Stomach smooth muscle (tissue), 2 donors: ENCODE measurements around the gene CLDN18.

Experiments used
- H3K27ac ChIP-seq: one replicate; pipeline ENCODE4 v1.7.0; 2013; ENCODE audit warnings: mild to moderate bottlenecking, low read length, inconsistent platforms
- H3K27me3 ChIP-seq, 2 donors: one replicate each; pipeline ENCODE4 v1.7.0; 2013; ENCODE audit warnings: low read length in 2 of 2; ENCODE audit not compliant: insufficient read depth in 2 of 2, control insufficient read depth in 1 of 2
- H3K36me3 ChIP-seq, 2 donors: one replicate each; pipeline ENCODE4 v1.7.0; 2013; ENCODE audit warnings: low read length in 2 of 2; ENCODE audit not compliant: control insufficient read depth in 2 of 2, insufficient read depth in 2 of 2
- H3K4me1 ChIP-seq: one replicate; pipeline ENCODE4 v1.7.0; 2013; ENCODE audit warnings: low read length; ENCODE audit not compliant: control insufficient read depth, insufficient read depth
- H3K4me3 ChIP-seq, 2 donors: one replicate each; pipeline ENCODE4 v1.7.0; 2013; ENCODE audit warnings: low read length in 2 of 2
- H3K9ac ChIP-seq, 2 donors: one replicate each; pipeline ENCODE4 v1.7.0; 2013; ENCODE audit warnings: low read length in 2 of 2, mild to moderate bottlenecking in 1 of 2
- H3K9me3 ChIP-seq, 2 donors: one replicate each; pipeline ENCODE4 v1.7.0; 2013; ENCODE audit warnings: low read length in 2 of 2; ENCODE audit not compliant: control insufficient read depth in 2 of 2
- donor health status: healthy.
- donor health status: Pancreatic carcinoma.

The CLDN18 gene

DNA sequence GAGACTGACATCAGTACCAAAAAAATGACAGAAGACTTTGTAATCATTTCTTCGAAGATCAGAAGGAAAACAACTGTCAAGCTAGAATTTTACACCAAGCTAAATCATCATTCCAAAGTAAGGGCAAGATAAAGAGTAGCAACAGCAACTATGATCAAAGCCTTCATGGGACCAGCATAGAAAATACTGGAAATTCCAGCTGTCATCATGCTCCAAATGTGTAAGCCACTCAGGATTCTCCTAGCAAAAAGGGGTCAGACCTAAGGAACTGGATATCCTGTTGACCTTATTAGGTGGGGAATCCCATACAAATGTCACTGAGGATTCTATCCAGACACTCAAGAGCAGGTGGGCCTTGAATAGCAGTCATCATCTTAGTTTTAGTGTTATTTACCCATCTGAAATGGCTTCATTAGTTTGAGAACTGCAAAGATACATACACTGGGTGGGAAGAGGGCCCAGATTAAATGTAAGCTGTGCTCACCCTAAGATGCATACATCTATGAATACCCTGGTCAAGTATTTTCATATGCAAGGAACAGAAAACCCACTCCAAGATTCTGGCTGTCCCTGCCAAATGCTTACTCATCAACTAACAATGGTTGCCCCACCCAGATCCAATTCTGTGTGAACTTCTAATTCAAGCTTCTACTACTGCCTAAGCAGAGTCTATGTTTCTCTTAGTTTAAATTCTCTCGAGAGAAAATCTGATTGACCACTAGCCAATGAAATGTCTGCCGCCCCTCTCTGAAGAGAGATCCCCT is 33.5 kb downstream of the CLDN18 start:
- no peak overlapping the region for H3K4me3 ChIP-seq
- no peak overlapping the region for H3K9ac ChIP-seq
- peaks cover 3% of the 10 kb centered on the region for H3K4me1 ChIP-seq
- H3K27me3 ChIP-seq: no peaks in the 10 kb centered on the region
- no peaks in the 10 kb centered on the region for H3K36me3 ChIP-seq
- H3K9me3 ChIP-seq: no peaks in the 10 kb centered on the region
- no peak overlapping the region for H3K27ac ChIP-seq

DNA sequence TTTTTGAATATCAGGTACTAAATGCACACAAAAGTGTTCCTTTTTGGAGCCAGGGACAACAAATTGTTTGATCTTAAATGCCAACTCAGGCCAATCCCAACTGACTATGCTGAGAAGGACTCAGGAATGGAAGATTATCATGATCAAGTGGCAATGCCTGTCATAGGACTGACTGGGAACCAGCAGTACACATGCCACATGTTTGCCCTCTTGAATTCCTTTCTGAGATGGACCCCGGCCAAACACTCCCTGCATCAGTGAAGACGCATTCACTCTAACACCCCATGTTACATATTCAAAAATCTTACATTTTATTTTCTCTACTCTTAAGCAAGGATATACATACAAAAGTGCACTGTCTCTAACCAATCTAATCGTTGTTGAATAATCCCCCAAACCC is 36.1 kb downstream of the CLDN18 start:
- Histone ChIP-seq H3K4me3 (no peak overlapping the region), H3K27me3 (no peaks in the 10 kb centered on the region), H3K36me3 (peaks cover 0 to 6% of the 10 kb centered on the region in 2 donors), H3K4me1 (peaks cover 3% of the 10 kb centered on the region), H3K9ac (no peak overlapping the region), H3K9me3 (no peaks in the 10 kb centered on the region), H3K27ac (no peak overlapping the region)

DNA sequence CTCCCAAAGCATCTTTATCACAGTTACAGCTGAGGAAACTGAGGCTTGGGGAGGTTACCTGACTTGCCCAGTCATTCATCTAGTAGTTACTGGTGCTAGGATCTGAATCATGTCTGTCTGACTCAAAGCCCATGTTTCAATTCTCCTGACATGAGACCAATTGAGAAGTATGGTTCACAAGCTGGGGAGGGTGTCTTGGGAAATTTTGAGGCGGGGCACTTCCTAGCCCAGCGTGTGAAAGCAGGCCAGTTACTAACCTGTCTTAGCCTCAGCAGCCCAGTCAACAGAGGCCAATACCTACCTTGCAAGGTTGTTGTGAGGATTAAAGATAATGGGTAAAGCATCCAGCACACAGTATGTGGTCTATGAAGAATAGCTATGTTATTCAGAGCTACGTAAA is 37.0 kb downstream of the CLDN18 start:
- Histone ChIP-seq H3K9ac (no peak overlapping the region), H3K4me1 (peaks cover 5% of the 10 kb centered on the region), H3K9me3 (no peaks in the 10 kb centered on the region), H3K27ac (no peak overlapping the region), H3K27me3 (no peaks in the 10 kb centered on the region), H3K4me3 (no peak overlapping the region), H3K36me3 (peaks cover 0 to 6% of the 10 kb centered on the region in 2 donors)

DNA sequence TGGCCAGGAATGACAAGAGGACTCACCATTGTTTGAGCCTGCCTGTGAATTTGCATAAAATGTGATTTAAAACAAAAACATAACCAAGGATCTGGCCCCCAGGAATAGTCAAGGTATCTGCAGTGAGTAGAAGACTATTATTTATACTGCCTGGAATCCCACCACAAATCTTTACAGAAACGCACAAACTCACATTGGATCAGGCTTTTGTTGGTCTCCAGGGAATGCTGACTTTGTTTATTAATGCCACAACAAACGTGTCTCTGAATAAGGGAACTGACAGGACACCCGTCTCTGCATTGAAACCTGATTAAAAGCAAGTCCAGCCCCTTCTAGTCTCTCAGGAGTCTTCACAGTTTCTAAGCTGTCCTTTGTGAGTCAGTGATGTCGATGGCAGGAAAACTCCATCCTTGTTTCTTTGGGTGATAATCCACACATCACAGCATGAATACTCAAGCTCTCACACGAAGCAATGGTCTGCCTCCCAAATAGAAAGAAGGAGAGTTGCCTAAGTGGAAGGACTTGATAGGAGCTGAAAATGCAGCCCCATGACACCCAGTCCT is 37.7 kb downstream of the CLDN18 start:
- no peak overlapping the region for H3K27ac ChIP-seq
- no peaks in the 10 kb centered on the region for H3K27me3 ChIP-seq

DNA sequence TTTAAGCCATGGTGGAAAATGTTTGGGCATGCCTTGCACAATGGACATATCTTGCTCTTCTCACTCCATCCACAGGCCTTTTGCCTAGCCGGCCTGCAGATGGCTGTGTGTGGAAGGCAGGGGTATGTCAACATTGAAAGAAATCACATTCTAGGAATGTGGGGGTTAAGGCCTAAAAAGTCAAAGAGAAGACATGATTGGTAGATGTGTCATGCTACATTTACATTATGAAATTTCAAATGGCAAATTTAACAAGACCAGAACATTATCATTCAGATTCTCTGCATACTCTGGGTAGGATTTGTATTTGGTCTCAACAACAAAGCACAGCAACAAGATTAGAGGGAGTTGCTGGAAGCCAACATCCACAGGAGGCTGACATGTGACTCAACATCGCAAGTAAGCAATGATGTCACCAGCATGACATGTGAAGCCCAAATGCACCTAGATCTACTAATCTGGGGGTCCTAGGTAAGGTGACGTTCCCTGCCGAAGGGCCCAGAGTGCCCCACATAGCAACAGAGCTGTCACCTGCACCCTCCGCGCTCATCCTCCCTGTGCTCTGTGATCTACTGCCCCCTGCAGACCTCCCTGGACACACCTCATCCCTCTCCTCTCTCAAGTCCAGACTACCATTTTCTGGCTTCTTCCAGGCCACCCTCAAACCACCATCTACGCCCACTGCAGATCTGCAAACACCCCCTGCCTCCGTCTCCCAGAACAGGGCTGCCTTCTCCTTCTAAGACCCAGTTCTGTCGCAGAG is 39.4 kb downstream of the CLDN18 start:
- peaks cover 0 to 6% of the 10 kb centered on the region in 2 donors for H3K36me3 ChIP-seq
- H3K27me3 ChIP-seq: no peaks in the 10 kb centered on the region
- peaks cover 3% of the 10 kb centered on the region for H3K4me1 ChIP-seq
- no peak overlapping the region for H3K27ac ChIP-seq
- no peaks in the 10 kb centered on the region for H3K9me3 ChIP-seq
- H3K9ac ChIP-seq: no peak overlapping the region
- H3K4me3 ChIP-seq: no peak overlapping the region

More for the DNA sequence above, 37.7 kb downstream of the CLDN18 start:
- H3K36me3 ChIP-seq: peaks cover 0 to 6% of the 10 kb centered on the region in 2 donors
- H3K9ac ChIP-seq: no peak overlapping the region
- H3K9me3 ChIP-seq: no peaks in the 10 kb centered on the region
- no peak overlapping the region for H3K4me3 ChIP-seq
- H3K4me1 ChIP-seq: peaks cover 6% of the 10 kb centered on the region

DNA sequence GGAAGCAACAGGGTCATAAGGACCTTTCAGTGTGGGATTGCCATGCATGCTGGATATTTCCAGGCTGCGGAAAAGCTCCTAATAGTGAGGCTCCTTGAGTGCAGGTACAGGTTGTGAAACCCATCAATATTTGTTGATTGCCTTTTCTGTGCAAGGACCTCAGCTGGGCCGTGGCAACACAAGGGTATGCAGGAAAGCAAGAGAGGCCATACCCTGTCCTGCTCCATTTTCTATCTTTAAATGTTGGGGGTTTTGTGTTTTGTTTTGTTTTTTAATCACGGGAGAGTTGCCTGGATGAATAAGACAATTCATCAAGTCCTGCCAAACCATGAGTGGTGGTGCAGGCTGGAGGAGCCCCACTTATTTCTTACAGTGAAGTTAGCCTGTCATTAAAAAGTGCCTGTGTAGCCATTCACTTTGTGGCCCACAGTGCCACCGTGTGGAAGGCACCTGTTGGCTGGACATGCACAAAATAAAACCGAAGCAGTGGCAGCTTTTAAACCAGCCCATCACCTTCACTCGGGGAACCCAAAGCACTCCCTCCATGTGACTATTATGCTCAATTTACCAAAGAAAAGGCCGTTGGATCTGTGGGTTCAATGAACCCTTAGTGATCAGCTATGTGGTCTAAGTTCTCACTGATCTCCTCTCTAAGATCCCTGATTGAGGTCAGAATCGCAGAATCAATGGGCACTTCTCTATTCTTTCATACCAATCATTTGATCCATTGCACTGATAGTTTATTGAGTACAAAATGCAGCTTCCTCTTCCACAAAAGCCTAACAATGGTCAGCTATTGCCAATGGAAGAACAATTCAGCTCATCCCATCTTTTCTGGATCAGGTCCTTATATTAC is 42.2 kb downstream of the CLDN18 start:
- no peaks in the 10 kb centered on the region for H3K9me3 ChIP-seq
- H3K36me3 ChIP-seq: peaks cover 0 to 6% of the 10 kb centered on the region in 2 donors
- no peak overlapping the region for H3K4me3 ChIP-seq
- H3K9ac ChIP-seq: no peak overlapping the region
- no peaks in the 10 kb centered on the region for H3K27me3 ChIP-seq
- H3K4me1 ChIP-seq: peaks cover 3% of the 10 kb centered on the region
- H3K27ac ChIP-seq: no peak overlapping the region

DNA sequence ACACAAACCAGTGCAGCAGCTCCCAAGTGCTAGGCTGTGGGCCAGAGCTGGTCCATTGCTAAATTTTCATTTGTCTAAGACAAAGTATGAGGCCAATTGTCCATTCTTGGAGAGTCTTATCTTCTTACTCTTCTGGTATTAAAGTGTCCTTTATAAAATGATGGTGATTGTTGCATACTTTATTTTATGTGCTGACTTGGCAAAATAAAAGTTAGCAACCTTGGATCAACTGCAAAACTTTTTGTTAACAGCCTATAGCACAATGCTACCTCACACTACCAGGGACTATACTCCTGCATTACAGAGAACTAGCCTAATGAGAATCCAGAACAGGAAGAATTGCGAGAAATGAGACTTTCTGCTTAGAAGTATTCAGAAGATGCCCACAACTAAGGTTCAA is 44.1 kb downstream of the CLDN18 start:
- H3K4me3 ChIP-seq: no peak overlapping the region
- peaks cover 3% of the 10 kb centered on the region for H3K4me1 ChIP-seq
- H3K27ac ChIP-seq: no peak overlapping the region
- H3K9me3 ChIP-seq: no peaks in the 10 kb centered on the region
- H3K9ac ChIP-seq: no peak overlapping the region
- H3K36me3 ChIP-seq: no peaks in the 10 kb centered on the region
- no peaks in the 10 kb centered on the region for H3K27me3 ChIP-seq

DNA sequence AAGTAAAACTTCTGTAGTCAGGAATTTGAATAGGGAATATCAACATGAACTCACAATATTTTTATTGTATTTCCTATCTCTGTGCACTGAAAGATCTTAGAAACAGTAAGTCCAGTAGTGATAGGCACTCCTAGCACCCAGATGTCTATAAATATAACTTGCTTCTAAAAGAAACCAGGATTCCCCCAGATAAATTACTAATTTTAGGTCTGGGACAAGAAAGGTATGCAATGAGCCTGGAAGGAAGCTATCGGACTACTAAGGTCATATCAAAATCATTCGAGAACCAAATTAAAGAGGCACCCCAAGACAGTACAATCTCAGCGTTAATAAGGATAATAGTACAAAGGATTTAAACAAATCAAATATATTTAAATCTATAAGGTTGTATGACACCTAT is 47.4 kb downstream of the CLDN18 start:
- Histone ChIP-seq H3K27me3 (no peaks in the 10 kb centered on the region), H3K4me1 (no peaks in the 10 kb centered on the region), H3K36me3 (peaks cover 0 to 4% of the 10 kb centered on the region in 2 donors), H3K27ac (no peak overlapping the region), H3K4me3 (no peak overlapping the region), H3K9me3 (no peaks in the 10 kb centered on the region), H3K9ac (no peak overlapping the region)

DNA sequence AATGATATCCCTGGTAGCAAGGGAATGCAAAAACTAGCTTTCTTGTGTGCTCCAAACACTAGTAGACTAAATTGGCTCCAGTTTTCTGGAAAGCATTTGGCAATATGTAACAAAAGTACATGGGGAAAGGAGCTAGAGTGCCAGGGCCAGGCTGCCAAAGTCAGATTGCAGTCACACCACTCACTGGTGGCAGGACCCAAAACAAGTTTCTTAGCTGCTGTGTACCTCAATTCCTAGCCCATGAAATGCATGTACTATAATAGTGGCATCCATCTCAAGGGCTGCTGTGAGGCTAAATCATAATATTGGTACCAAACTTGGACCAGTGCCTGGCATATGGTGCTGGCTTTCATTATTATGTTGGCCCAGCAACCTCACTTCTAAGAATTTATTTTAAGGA is 49.3 kb downstream of the CLDN18 start:
- H3K36me3 ChIP-seq: peaks cover 5 to 16% of the 10 kb centered on the region in 2 donors
- H3K27ac ChIP-seq: no peak overlapping the region
- no peak overlapping the region for H3K4me3 ChIP-seq
- H3K27me3 ChIP-seq: no peaks in the 10 kb centered on the region
- H3K4me1 ChIP-seq: no peaks in the 10 kb centered on the region
- no peak overlapping the region for H3K9ac ChIP-seq
- H3K9me3 ChIP-seq: no peaks in the 10 kb centered on the region

DNA sequence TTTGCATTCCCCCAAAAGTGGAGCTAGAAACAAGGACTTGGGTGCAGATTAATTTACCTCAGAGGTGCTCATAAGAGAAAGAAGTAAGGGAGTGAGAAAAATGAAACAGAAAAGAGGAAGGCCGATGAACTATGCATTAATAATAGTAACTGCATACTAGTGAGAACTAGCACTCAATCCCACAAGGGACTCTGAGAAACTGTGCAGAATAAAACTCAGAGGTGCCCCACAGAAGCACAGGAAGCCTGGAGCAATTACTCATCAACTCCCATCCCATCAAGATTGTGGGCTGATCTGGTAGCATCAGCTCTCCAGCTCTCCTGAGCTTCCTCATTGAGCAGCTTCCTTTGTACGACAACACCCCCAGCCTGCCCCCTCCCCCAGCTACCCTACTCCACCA is 50.8 kb downstream of the CLDN18 start:
- Histone ChIP-seq H3K36me3 (peaks cover 12 to 25% of the 10 kb centered on the region in 2 donors), H3K4me1 (no peaks in the 10 kb centered on the region), H3K9me3 (no peaks in the 10 kb centered on the region), H3K27me3 (no peaks in the 10 kb centered on the region), H3K4me3 (no peak overlapping the region), H3K9ac (no peak overlapping the region), H3K27ac (no peak overlapping the region)
